Smooth muscle cell (in vitro differentiated cells): ENCODE measurements around the gene HK1. TPM values are rescaled to one million over a fixed set of nuclear protein-coding genes. Genes with fewer than 3 reads are reported as not detected.
"Not testable (repeated sequence)": the region's sequence is repeated elsewhere in the genome, so short reads cannot be mapped to it uniquely, and the experiment has no call there.

Experiments used
- DNase-seq: peaks from one replicate; lab custom pipeline; 2025; ENCODE audit not compliant: unreplicated experiment; lab: John Stamatoyannopoulos, UW
- H2AFZ ChIP-seq: fragments of 200-600 bp; sonication (generic); 2 replicates; pipeline ENCODE4 v1.6.0; 2016; ENCODE audit warnings: antibody characterized with exemption, low read depth, mild to moderate bottlenecking
- H3F3A ChIP-seq: fragments of 200-600 bp; sonication (generic); 2 replicates; pipeline ENCODE4 v1.6.0; 2017; ENCODE audit warnings: antibody characterized with exemption, low read depth
- H3K27ac ChIP-seq: fragments of 200-600 bp; sonication (generic); 2 replicates; pipeline ENCODE4 v1.5.1; 2016; ENCODE audit warnings: low read depth, mild to moderate bottlenecking
- H3K27me3 ChIP-seq: fragments of 200-600 bp; sonication (generic); 2 replicates; pipeline ENCODE4 v1.6.1; 2016; ENCODE audit warnings: low read depth, mild to moderate bottlenecking
- H3K36me3 ChIP-seq: fragments of 200-600 bp; sonication (generic); 2 replicates; pipeline ENCODE4 v1.5.1; 2016; ENCODE audit warnings: low read depth
- H3K4me1 ChIP-seq: fragments of 200-600 bp; sonication (generic); 2 replicates; pipeline ENCODE4 v1.5.1; 2016; ENCODE audit warnings: low read depth
- H3K4me2 ChIP-seq: fragments of 200-600 bp; sonication (generic); 2 replicates; pipeline ENCODE4 v1.6.0; 2016; ENCODE audit warnings: mild to moderate bottlenecking
- H3K4me3 ChIP-seq: fragments of 200-600 bp; sonication (generic); 2 replicates; pipeline ENCODE4 v1.5.1; 2016; ENCODE audit warnings: mild to moderate bottlenecking
- H3K79me2 ChIP-seq: fragments of 200-600 bp; sonication (generic); 2 replicates; pipeline ENCODE4 v1.6.0; 2016; ENCODE audit warnings: low read depth, mild to moderate bottlenecking
- H3K9ac ChIP-seq: fragments of 200-600 bp; sonication (generic); 2 replicates; pipeline ENCODE4 v1.6.0; 2016; ENCODE audit warnings: low read depth
- H3K9me3 ChIP-seq: fragments of 200-600 bp; sonication (generic); replicated peaks from 2 replicates; pipeline ENCODE4 v1.5.1; 2016; ENCODE audit warnings: low read depth
- H4K20me1 ChIP-seq: fragments of 200-600 bp; sonication (generic); 2 replicates; pipeline ENCODE4 v1.6.0; 2016; ENCODE audit warnings: low read depth
- WGBS: methylation state at CpG from one replicate; pipeline ENCODE4 v1.1.7; 2016; ENCODE audit warnings: low lambda C conversion rate; 5-methylcytosine and 5-hydroxymethylcytosine counted together
- polyA plus RNA-seq: library from polyadenylated mRNA; unstranded; fragments of >200 nt; fragmentation: Nextera tagmentation; extraction: Ambion mirVana; gene quantifications from 2 replicates; pipeline ENCODE4 v1.2.1, GENCODE V29; 2016
- total RNA-seq: library from RNA; depleted of rRNA; stranded (reverse); fragments of >200 nt; gene quantifications from 2 replicates; pipeline ENCODE4 v1.2.3, GENCODE V29; 2014
- TF ChIP-seq, protein P1 (sequence below): fragments of 200-600 bp; sonication (generic); IDR thresholded peaks from 2 replicates; pipeline ENCODE4 v1.5.1; 2017; ENCODE audit warnings: borderline replicate concordance, mild to moderate bottlenecking, antibody characterized with exemption; ENCODE audit not compliant: insufficient read depth, poor library complexity, severe bottlenecking

The HK1 gene
- total and polyA plus RNA-seq, 2 experiments from 2014 or later: 62.7 to 123 TPM

DNA sequence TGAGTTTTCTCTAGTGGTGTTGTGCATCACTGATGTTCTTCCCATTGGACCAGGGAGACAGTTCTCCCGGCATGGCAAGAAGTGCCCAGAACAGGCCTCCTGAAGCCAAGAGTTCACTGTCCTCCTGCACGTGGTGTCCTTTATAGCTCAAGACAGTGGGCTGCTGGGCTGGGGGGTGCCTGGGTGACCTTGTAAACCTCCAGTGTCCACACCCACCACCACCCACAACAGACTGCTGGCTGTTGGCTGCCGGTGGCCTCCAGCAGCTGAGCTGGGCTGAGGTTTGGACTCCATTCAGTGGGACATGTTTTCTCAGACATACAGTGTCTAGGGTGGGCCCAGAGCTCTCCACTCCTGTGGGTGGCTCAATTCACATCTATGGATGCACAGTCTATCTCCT is 42.2 kb downstream of the HK1 start:
- DNase-seq: no peak
- WGBS: 84% methylated on average over 3 of the region's 3 CpGs
- H3K9ac ChIP-seq: no peak overlapping the region

DNA sequence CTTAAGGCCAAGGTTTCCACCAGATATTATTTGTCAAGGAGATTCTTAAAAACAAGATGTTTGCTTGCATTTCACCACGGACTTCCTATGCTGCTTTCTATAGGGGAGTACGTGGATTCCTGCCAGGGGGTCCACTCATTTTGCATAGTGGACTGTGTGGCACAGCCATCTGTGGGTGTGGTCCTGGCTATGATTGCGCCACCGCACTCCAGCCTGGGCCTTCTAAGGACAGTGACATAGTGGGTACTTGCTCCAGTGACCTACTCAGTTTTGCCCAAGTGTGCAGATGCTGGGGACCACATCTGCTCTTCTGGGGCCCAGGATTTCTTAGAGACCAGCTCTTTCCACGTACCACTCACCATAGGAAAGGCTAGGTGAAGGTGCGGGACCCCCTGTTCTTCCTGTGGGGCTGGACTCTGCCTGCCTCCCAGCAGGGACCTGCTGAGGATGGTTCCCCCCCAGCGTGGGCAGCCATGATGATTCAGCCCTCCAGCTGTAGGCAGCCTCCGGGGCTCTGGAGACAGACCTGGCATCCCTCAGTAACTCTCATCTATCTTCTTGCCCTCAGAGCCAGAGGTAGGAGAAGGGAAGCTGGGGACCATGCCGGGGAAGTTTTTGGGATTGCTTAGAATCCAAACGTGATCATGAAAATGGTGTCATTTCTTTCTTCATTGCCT is 42.9 kb downstream of the HK1 start:
- H3K27ac ChIP-seq: no peak overlapping the region
- 83% methylated on average over 10 of the region's 10 CpGs for WGBS
- peaks cover 68% of the 10 kb centered on the region for H4K20me1 ChIP-seq
- peaks cover 72% of the 10 kb centered on the region for H3K79me2 ChIP-seq
- H3K4me3 ChIP-seq: no peak overlapping the region
- peak overlapping the region; percentile 97 for H3K4me2 ChIP-seq
- no peaks in the 10 kb centered on the region for H3K9me3 ChIP-seq
- peaks cover 7% of the 10 kb centered on the region for H3K4me1 ChIP-seq
- DNase-seq: no peak
- H3K36me3 ChIP-seq: no peaks in the 10 kb centered on the region
- no peak overlapping the region for H2AFZ ChIP-seq
- TF ChIP-seq, protein P1, sequence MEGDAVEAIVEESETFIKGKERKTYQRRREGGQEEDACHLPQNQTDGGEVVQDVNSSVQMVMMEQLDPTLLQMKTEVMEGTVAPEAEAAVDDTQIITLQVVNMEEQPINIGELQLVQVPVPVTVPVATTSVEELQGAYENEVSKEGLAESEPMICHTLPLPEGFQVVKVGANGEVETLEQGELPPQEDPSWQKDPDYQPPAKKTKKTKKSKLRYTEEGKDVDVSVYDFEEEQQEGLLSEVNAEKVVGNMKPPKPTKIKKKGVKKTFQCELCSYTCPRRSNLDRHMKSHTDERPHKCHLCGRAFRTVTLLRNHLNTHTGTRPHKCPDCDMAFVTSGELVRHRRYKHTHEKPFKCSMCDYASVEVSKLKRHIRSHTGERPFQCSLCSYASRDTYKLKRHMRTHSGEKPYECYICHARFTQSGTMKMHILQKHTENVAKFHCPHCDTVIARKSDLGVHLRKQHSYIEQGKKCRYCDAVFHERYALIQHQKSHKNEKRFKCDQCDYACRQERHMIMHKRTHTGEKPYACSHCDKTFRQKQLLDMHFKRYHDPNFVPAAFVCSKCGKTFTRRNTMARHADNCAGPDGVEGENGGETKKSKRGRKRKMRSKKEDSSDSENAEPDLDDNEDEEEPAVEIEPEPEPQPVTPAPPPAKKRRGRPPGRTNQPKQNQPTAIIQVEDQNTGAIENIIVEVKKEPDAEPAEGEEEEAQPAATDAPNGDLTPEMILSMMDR: no peak
- H3K27me3 ChIP-seq: no peaks in the 10 kb centered on the region
- peaks cover 11% of the 10 kb centered on the region for H3F3A ChIP-seq
- H3K9ac ChIP-seq: no peak overlapping the region

More for the DNA sequence above, 42.2 kb downstream of the HK1 start:
- Histone ChIP-seq H2AFZ (no peak overlapping the region), H3K27me3 (no peaks in the 10 kb centered on the region), H3F3A (peaks cover 9% of the 10 kb centered on the region), H4K20me1 (peaks cover 61% of the 10 kb centered on the region), H3K4me3 (no peak overlapping the region), H3K79me2 (peaks cover 67% of the 10 kb centered on the region), H3K36me3 (no peaks in the 10 kb centered on the region), H3K9me3 (no peaks in the 10 kb centered on the region), H3K4me1 (peaks cover 5% of the 10 kb centered on the region), H3K27ac (no peak overlapping the region), H3K4me2 (peak overlapping the region; percentile 97)
- TF ChIP-seq, protein P1: no peak

DNA sequence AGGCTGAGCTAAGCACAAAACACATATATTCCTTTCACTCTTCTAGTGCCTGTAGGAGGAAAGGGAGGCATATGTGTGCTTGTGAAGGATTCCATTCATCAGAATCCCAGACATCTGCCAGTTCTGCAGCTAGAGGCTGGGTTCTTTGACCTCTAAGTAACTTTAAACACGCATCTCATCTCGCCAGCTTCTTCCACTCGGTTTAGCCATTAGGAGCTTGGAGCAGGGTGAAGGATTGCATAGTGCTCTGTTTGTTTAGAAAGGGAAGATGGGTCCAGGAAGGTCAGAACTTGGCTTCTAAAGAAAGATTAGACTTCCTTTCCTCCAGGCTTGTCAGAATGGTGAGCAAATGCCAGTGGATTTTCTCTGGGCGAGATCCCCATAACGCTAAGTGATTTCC is 43.6 kb downstream of the HK1 start:
- Histone ChIP-seq H2AFZ (no peak overlapping the region), H3K4me3 (no peak overlapping the region), H3K4me1 (peaks cover 13% of the 10 kb centered on the region), H3K27me3 (no peaks in the 10 kb centered on the region), H3K9me3 (no peaks in the 10 kb centered on the region), H3K9ac (no peak overlapping the region), H3K36me3 (no peaks in the 10 kb centered on the region), H3F3A (peaks cover 16% of the 10 kb centered on the region), H3K79me2 (peaks cover 79% of the 10 kb centered on the region), H3K4me2 (peak overlapping the region; percentile 97), H4K20me1 (peaks cover 75% of the 10 kb centered on the region), H3K27ac (no peak overlapping the region)
- 89% methylated on average over 5 of the region's 5 CpGs for WGBS
- TF ChIP-seq, protein P1: no peak
- DNase-seq: no peak

DNA sequence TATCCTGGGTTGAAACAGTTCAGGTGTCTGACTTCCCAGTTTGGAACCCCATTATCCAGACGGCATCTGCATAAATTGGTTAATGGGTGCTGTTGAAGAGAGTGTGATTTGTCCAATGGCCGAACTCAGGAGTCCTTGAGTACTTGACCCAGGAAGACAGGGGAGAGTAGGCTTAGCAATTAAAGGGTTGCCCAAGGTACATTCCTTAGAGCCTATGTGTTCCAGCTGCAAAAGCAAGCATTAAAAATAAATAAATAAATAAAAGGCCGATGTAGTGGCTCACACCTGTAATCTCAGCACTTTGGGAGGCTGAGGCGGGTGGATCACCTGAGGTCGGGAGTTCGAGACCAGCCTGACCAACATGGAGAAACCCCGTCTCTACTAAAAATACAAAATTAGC is 44.0 kb downstream of the HK1 start:
- H3K4me3 ChIP-seq, H3K27ac ChIP-seq, H3K9ac ChIP-seq, H3K9me3 ChIP-seq, H3K36me3 ChIP-seq, DNase-seq, H3K4me2 ChIP-seq, H3K27me3 ChIP-seq, H2AFZ ChIP-seq: not testable (repeated sequence)
- Histone ChIP-seq H3K4me1 (peaks cover 15% of the 10 kb centered on the region), H4K20me1 (peaks cover 79% of the 10 kb centered on the region), H3F3A (peaks cover 18% of the 10 kb centered on the region), H3K79me2 (peaks cover 84% of the 10 kb centered on the region)
- WGBS: 91% methylated on average over 7 of the region's 7 CpGs
